Motor neuron (in vitro differentiated cells): ENCODE measurements around the gene PCDHB11. TPM values are rescaled to one million over a fixed set of nuclear protein-coding genes. Genes with fewer than 3 reads are reported as not detected.
"Not testable (repeated sequence)": the region's sequence is repeated elsewhere in the genome, so short reads cannot be mapped to it uniquely, and the experiment has no call there.

ENCODE experiments used
- ATAC-seq, 8 experiments: fragments of 200-7000 bp; cut with Tn5 transposase; replicated peaks in 6 of 8; 2 replicates each; pipeline ENCODE4 v1.8.0; 2021; ENCODE audit warnings: mild to moderate bottlenecking in 8 of 8, moderate library complexity in 8 of 8
- H3K27ac ChIP-seq, 2 donors: fragments of 250-450 bp; sonication (Bioruptor Pico); 2 replicates each; pipeline ENCODE4 v1.9.0; 2021; ENCODE audit warnings: antibody characterized with exemption in 2 of 2, mild to moderate bottlenecking in 2 of 2, moderate library complexity in 1 of 2
- H3K4me1 ChIP-seq, 2 donors: fragments of 250-450 bp; sonication (Bioruptor Pico); replicated peaks in 1 of 2; 2 replicates each; pipeline ENCODE4 v1.6.1; 2021; ENCODE audit warnings: antibody characterized with exemption in 2 of 2, mild to moderate bottlenecking in 2 of 2, moderate library complexity in 1 of 2
- H3K4me3 ChIP-seq, 5 donors: fragments of 250-450 bp; sonication (Bioruptor Pico); 2 replicates each; pipeline ENCODE4 v1.9.0; 2021; ENCODE audit warnings: antibody characterized with exemption in 5 of 5, mild to moderate bottlenecking in 5 of 5, moderate library complexity in 4 of 5
- WGBS, 10 experiments: fragments of 450-650 bp; shearing (Covaris generic); methylation state at CpG; one replicate each; pipeline ENCODE4 v1.0.0; 2022; 5-methylcytosine and 5-hydroxymethylcytosine counted together
- in situ Hi-C, 9 experiments: fragments of 400-800 bp; cut with MboI; loops; one replicate each; pipeline ENCODE4 v1.15.0; 2021; ENCODE audit warnings: low sequenced_read_pairs in 9 of 9, low pct_unique_long_range_greater_than_20kb in 2 of 9; ENCODE audit not compliant: unreplicated experiment in 9 of 9
- total RNA-seq, 8 experiments: library from RNA; unstranded; fragments of 300-600 nt; gene quantifications; 2 replicates each; pipeline versions ENCODE4 v1.2.3 to v1.2.4, GENCODE V29; 2022

PCDHB11 gene
- total RNA-seq, 8 experiments from 2014 or later: 0.46 to 6.1 (median 3.4) TPM

DNA sequence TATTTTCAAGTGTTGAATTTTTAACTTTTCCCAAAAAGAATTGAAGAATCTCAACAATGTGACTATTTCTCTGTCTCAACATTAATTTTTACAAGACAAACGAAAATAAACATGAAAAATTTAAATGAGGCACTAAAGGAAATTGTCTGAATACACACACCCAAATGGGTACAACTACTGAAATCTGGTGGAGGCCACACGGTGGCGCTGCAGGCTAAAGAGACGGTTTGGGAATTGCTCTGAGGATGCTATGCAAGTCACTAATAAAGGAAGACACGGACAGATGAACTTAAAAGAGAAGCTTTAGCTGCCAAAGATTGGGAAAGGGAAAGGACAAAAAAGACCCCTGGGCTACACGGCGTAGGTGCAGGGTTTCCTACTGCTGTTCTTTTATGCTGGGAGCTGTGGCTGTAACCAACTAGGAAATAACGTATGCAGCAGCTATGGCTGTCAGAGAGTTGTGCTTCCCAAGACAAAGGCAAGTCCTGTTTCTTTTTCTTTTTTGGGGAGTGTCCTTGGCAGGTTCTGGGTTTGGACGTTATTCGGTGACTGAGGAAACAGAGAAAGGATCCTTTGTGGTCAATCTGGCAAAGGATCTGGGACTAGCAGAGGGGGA is 7.2 kb upstream of the PCDHB11 start, which contains the start of gene PCDHB10:
PCDHB10 (plus strand) TSS at position 244 of the 616 bp plus-strand sequence; CDS start at position 444, 200 bp downstream.
- 0 to 20% (median 0%) methylated on average over 4 to 8 of the region's 10 CpGs; no CpG with 5 or more reads in 1 of the 10 experiments for WGBS, 10 experiments
- peak; percentile 28 to 80 (median 58) for ATAC-seq
- peak within 1 kb of the TSS; percentile 22 to 53 (median 39) for H3K4me3 ChIP-seq
- no peak within 1 kb of the TSS for H3K27ac ChIP-seq
- in situ Hi-C loops: loop anchor here in 4 of 9 experiments (25.0 kb wide), 1 partner anchor 370 kb away; no protein-coding TSS in a partner anchor
- H3K4me1 ChIP-seq: no peaks in the 10 kb centered on the region

- not testable (repeated sequence) for H3K4me1 ChIP-seq, ATAC-seq, H3K27ac ChIP-seq, H3K4me3 ChIP-seq
- in situ Hi-C loops: loop anchor here in 4 of 9 experiments (25.0 kb wide), 1 partner anchor 368 kb away; no protein-coding TSS in a partner anchor
- 28% methylated on average over 5 of the region's 37 CpGs; no CpG with 5 or more reads in 9 of the 10 experiments for WGBS, 10 experiments
These were observed 5.1 kb upstream of the PCDHB11 start for GRCh38 chr5:141194332-141194731.

DNA sequence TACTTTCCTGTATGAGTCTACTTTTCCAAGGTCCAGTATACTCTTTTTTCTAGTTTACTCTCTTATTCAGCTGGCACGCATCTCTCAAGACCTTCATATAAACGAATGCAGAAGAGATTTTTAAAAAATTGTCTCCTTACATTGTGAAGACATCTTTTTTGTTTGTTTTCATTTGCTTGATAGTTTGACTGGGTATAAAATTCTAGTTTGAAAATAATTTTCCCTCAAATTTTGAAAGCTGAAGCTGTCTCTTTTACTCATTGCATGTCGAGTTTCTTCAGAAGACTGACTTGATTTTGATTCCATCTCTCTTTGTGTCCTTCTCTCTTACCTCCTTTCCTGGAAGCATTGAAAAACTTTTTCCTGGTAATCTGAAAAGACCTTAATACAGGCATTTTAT is 3.1 kb upstream of the PCDHB11 start:
- H3K4me3 ChIP-seq: no peak overlapping the region
- H3K27ac ChIP-seq: no peak overlapping the region
- 0 to 58% (median 29%) methylated on average over 3 of the region's 3 CpGs for WGBS, 10 experiments
- no peak for ATAC-seq
- H3K4me1 ChIP-seq: no peaks in the 10 kb centered on the region
- in situ Hi-C loops: loop anchor here in 4 of 9 experiments (25.0 kb wide), 1 partner anchor 366 kb away; no protein-coding TSS in a partner anchor

DNA sequence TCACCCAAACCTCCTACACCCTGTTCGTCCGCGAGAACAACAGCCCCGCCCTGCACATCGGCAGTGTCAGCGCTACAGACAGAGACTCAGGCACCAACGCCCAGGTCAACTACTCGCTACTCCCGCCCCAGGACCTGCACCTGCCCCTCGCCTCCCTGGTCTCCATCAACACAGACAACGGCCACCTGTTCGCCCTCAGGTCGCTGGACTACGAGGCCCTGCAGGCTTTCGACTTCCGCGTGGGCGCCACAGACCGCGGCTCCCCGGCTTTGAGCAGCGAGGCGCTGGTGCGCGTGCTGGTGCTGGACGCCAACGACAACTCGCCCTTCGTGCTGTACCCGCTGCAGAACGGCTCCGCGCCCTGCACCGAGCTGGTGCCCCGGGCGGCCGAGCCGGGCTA is 1.7 kb downstream of the PCDHB11 start:
- not testable (repeated sequence) for H3K27ac ChIP-seq, H3K4me3 ChIP-seq, ATAC-seq, H3K4me1 ChIP-seq
- WGBS, 10 experiments: 0 to 100% methylated on average over 1 of the region's 38 CpGs; no CpG with 5 or more reads in 8 of the 10 experiments
- in situ Hi-C loops: loop anchor here in 3 of 9 experiments (25.0 kb wide), 1 partner anchor 361 kb away; no protein-coding TSS in a partner anchor

- H3K27ac ChIP-seq, ATAC-seq, H3K4me3 ChIP-seq, H3K4me1 ChIP-seq: not testable (repeated sequence)
- 0 to 76% (median 15%) methylated on average over 1 to 20 of the region's 35 CpGs; no CpG with 5 or more reads in 4 of the 10 experiments for WGBS, 10 experiments
- in situ Hi-C loops: loop anchor here in 3 of 9 experiments (25.0 kb wide), 1 partner anchor 361 kb away; no protein-coding TSS in a partner anchor
These were observed 2.2 kb downstream of the PCDHB11 start for GRCh38 chr5:141201646-141202045.

- Histone ChIP-seq H3K4me3 (peak within 1 kb of the TSS in 2 of 5 donors; percentile 32 to 36), H3K27ac (peak within 1 kb of the TSS in 1 of 2 donors; percentile 12), H3K4me1 (no peaks in the 10 kb centered on the region)
- WGBS, 10 experiments: 0 to 85% (median 31%) methylated on average over 1 to 11 of the region's 11 CpGs
- peak in 1 of 8 experiments; percentile 23 for ATAC-seq
- in situ Hi-C loops: loop anchor here in 3 of 9 experiments (25.0 kb wide), 1 partner anchor 354 kb away; no protein-coding TSS in a partner anchor
These were observed 9.1 kb downstream of the PCDHB11 start, which contains the start of gene PCDHB12 for GRCh38 chr5:141208478-141208877. Gene PCDHB12 (plus strand): TSS chr5:141208719. CDS start chr5:141208908, 189 bp downstream.

GRCh38 chr5:141210281-141210680 is 10.9 kb downstream of the PCDHB11 start:
- WGBS, 10 experiments: 67 to 100% methylated on average over 3 to 5 of the region's 39 CpGs; no CpG with 5 or more reads in 8 of the 10 experiments
- H3K27ac ChIP-seq, H3K4me1 ChIP-seq, ATAC-seq, H3K4me3 ChIP-seq: not testable (repeated sequence)
- in situ Hi-C loops: loop anchor here in 3 of 9 experiments (25.0 kb wide), 1 partner anchor 352 kb away; no protein-coding TSS in a partner anchor

DNA sequence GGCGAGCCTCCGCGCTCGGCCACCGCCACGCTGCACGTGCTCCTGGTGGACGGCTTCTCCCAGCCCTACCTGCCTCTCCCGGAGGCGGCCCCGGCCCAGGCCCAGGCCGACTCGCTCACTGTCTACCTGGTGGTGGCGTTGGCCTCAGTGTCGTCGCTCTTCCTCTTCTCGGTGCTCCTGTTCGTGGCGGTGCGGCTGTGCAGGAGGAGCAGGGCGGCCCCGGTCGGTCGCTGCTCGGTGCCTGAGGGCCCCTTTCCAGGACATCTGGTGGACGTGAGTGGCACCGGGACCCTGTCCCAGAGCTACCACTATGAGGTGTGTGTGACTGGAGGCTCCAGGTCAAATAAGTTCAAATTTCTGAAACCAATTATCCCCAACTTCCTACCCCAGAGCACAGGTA is 11.4 kb downstream of the PCDHB11 start:
- H3K4me3 ChIP-seq, ATAC-seq, H3K4me1 ChIP-seq, H3K27ac ChIP-seq: not testable (repeated sequence)
- in situ Hi-C loops: loop anchor here in 3 of 9 experiments (25.0 kb wide), 1 partner anchor 351 kb away; no protein-coding TSS in a partner anchor
- WGBS, 10 experiments: 85% methylated on average over 2 of the region's 27 CpGs; no CpG with 5 or more reads in 9 of the 10 experiments

GRCh38 chr5:141213656-141214339 is 14.4 kb downstream of the PCDHB11 start, which contains the start of gene PCDHB13:
Gene PCDHB13 (plus strand): TSS chr5:141213919. CDS start chr5:141214124, 205 bp downstream.
- H3K4me1 ChIP-seq, H3K27ac ChIP-seq: not testable (repeated sequence)
- peak in 5 of 8 experiments; percentile 23 to 89 (median 55) for ATAC-seq
- WGBS, 10 experiments: 0 to 100% (median 21%) methylated on average over 1 to 8 of the region's 18 CpGs; no CpG with 5 or more reads in 2 of the 10 experiments
- in situ Hi-C loops: loop anchor here in 3 of 9 experiments (25.0 kb wide), 1 partner anchor 349 kb away; no protein-coding TSS in a partner anchor
- H3K4me3 ChIP-seq: peak within 1 kb of the TSS in 2 of 5 donors; percentile 34

- in situ Hi-C loops: loop anchor here in 3 of 9 experiments (25.0 kb wide), 1 partner anchor 348 kb away; no protein-coding TSS in a partner anchor
- not testable (repeated sequence) for ATAC-seq, H3K4me3 ChIP-seq, H3K4me1 ChIP-seq, H3K27ac ChIP-seq
- WGBS, 10 experiments: 30 to 100% (median 67%) methylated on average over 2 to 5 of the region's 12 CpGs; no CpG with 5 or more reads in 6 of the 10 experiments
These were observed 15.2 kb downstream of the PCDHB11 start for GRCh38 chr5:141214583-141214982.

DNA sequence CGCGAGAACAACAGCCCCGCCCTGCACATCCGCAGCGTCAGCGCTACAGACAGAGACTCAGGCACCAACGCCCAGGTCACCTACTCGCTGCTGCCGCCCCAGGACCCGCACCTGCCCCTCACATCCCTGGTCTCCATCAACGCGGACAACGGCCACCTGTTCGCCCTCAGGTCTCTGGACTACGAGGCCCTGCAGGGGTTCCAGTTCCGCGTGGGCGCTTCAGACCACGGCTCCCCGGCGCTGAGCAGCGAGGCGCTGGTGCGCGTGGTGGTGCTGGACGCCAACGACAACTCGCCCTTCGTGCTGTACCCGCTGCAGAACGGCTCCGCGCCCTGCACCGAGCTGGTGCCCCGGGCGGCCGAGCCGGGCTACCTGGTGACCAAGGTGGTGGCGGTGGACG is 16.1 kb downstream of the PCDHB11 start:
- not testable (repeated sequence) for H3K27ac ChIP-seq, H3K4me3 ChIP-seq, ATAC-seq, H3K4me1 ChIP-seq
- in situ Hi-C loops: loop anchor here in 3 of 9 experiments (25.0 kb wide), 1 partner anchor 347 kb away; no protein-coding TSS in a partner anchor
- 0 to 100% (median 40%) methylated on average over 1 to 11 of the region's 40 CpGs; no CpG with 5 or more reads in 5 of the 10 experiments for WGBS, 10 experiments

- not testable (repeated sequence) for H3K4me3 ChIP-seq, ATAC-seq, H3K4me1 ChIP-seq, H3K27ac ChIP-seq
- in situ Hi-C loops: loop anchor here in 3 of 9 experiments (25.0 kb wide), 1 partner anchor 346 kb away; no protein-coding TSS in a partner anchor
- WGBS, 10 experiments: 0 to 71% methylated on average over 1 to 2 of the region's 26 CpGs; no CpG with 5 or more reads in 8 of the 10 experiments
These were observed 16.6 kb downstream of the PCDHB11 start for GRCh38 chr5:141216035-141216434.
